Uterus (tissue), 2 donors: ENCODE measurements around the gene ITGA6.

Experiments used
- POLR2A ChIP-seq, 2 donors: fragments of 450-650 bp; IDR thresholded peaks; one replicate each; pipeline ENCODE4 v1.6.1; 2016; ENCODE audit warnings: antibody characterized with exemption in 2 of 2, mild to moderate bottlenecking in 1 of 2, moderate library complexity in 1 of 2
- TF ChIP-seq, protein P1 (sequence below), 4 experiments: fragments of 200-600 bp in 2 of 4; fragments of 450-650 bp in 2 of 4; sonication (generic) in 2 of 4; IDR thresholded peaks; one replicate each; pipeline ENCODE4 v1.5.1; 2016 to 2019; ENCODE audit warnings: antibody characterized with exemption in 4 of 4, mild to moderate bottlenecking in 2 of 4, moderate library complexity in 1 of 4

DNA sequence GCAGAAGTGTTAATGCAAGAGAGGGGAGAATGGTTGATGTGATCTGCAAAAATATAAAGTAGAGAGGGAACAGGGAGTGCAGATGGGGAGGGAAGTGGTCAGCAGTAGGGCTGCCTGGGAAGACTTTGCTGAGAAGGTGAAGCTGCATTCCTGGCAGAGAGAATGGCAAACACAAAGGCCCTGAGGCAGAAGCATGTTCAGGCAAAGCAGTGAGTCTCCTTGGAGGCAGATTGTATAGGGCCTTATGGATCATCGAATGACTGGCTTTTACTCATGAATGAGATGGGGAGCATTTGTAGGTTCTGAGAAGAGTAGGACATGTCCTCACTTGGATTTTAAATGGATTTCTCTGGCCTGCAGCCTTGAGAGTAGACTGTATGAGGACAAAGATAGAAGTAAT is 9.5 kb downstream of the ITGA6 start:
- TF ChIP-seq, protein P1, sequence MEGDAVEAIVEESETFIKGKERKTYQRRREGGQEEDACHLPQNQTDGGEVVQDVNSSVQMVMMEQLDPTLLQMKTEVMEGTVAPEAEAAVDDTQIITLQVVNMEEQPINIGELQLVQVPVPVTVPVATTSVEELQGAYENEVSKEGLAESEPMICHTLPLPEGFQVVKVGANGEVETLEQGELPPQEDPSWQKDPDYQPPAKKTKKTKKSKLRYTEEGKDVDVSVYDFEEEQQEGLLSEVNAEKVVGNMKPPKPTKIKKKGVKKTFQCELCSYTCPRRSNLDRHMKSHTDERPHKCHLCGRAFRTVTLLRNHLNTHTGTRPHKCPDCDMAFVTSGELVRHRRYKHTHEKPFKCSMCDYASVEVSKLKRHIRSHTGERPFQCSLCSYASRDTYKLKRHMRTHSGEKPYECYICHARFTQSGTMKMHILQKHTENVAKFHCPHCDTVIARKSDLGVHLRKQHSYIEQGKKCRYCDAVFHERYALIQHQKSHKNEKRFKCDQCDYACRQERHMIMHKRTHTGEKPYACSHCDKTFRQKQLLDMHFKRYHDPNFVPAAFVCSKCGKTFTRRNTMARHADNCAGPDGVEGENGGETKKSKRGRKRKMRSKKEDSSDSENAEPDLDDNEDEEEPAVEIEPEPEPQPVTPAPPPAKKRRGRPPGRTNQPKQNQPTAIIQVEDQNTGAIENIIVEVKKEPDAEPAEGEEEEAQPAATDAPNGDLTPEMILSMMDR (IDR thresholded peaks at IDR 0.05), result no peak
- TF ChIP-seq POLR2A (IDR thresholded peaks at IDR 0.05), result no peak
